ENCODE data around the gene WDR83.
A peak's percentile ranks its signal among the peaks of the same experiment; 100 is the strongest.

The WDR83 gene

DNA sequence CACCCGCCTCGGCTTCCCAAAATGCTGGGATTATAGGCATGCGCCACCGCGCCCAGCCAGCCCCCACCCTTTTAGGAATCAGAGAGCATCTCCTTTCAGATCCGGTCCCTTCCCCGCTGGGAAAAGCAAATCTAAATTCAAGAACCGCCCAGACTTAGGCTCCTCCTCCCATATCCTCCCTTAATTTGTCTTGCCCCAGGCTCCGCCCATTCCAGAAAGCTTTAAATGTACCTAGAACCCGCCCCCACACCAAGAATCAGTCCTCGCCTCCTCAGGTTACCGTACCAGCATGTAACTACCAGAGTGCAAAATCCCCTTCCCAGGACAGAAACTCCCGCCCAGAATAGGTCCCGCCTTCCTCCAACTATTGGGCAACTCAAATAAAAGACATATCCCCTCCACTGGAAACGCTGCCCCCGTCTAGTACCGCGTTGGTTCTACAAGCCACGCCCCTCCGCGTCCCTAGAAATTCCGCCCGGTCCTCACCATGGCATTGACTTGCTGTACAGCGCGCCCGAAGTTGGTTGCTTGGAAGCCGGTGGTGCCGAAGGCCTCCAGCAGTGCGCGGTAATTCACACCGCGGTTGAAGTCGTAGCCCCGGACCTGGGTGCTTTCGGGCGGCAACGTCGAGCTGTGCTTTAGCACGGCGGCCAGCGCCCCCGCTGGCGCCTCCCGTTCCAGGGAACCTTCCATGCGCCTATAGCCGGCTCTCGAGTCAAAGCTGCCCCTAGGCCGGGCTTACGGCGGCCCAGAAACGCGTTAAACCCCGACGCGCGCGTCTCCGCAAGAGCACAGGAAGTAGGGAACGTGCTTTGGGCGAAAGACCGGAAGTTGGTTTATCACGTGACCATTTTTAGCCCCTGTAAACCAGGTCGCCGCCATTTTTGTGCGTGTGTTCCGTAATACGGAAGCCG is 14.7 kb downstream of the WDR83 start, which contains the start of gene DHPS (continued):
- TF ChIP-seq KLF17 (tag by site-specific recombination; IDR thresholded peaks at IDR 0.05) (peak; percentile 57), REPIN1 (tag by site-specific recombination; IDR thresholded peaks at IDR 0.05; ENCODE audit: low read depth) (0 out of 2 replicates have a peak, but pooled peaks have one; percentile 77), MZF1 (tag by site-specific recombination; IDR thresholded peaks at IDR 0.05; ENCODE audit: borderline replicate concordance) (peak; percentile 93), ZNF426 (tag by site-specific recombination; IDR thresholded peaks at IDR 0.05) (no peak), BCL11A (tag by site-specific recombination; IDR thresholded peaks at IDR 0.05; ENCODE audit: low read depth) (no peak), ZNF341 (tag by site-specific recombination; IDR thresholded peaks at IDR 0.05; ENCODE audit: low read depth) (peak; percentile 71), ZBTB10 (tag by site-specific recombination; IDR thresholded peaks at IDR 0.05) (peak; percentile 42; the same call in 1 of the 2 replicates), ZNF26 (tag by site-specific recombination; IDR thresholded peaks at IDR 0.05) (no peak), ZNF302 (tag by site-specific recombination; IDR thresholded peaks at IDR 0.05; ENCODE audit: low read depth) (no peak), ZNF184 (tag by site-specific recombination; IDR thresholded peaks at IDR 0.05) (peak; percentile 70; the same call in 1 of the 2 replicates), ZNF274 (IDR thresholded peaks at IDR 0.05; ENCODE audit: low read length) (no peak), ZNF274 (tag by site-specific recombination; IDR thresholded peaks at IDR 0.05; ENCODE audit: borderline replicate concordance) (no peak), ZNF549 (tag by site-specific recombination; IDR thresholded peaks at IDR 0.05) (no peak), ZBTB7A (tag by site-specific recombination; IDR thresholded peaks at IDR 0.05; ENCODE audit: low read depth) (peak; percentile 48; the same call in 1 of the 2 replicates), ZNF488 (tag by site-specific recombination; IDR thresholded peaks at IDR 0.05) (no peak), TCF7L2 (IDR thresholded peaks at IDR 0.05; ENCODE audit: borderline replicate concordance, low read depth, low read length) (no peak), ZNF521 (tag by site-specific recombination; IDR thresholded peaks at IDR 0.05) (no peak), ZNF155 (tag by site-specific recombination; IDR thresholded peaks at IDR 0.05) (no peak), FEZF1 (tag by site-specific recombination; IDR thresholded peaks at IDR 0.05) (no peak), ZNF76 (tag by site-specific recombination; IDR thresholded peaks at IDR 0.05; ENCODE audit: borderline replicate concordance, low read depth) (peak; percentile 77)
- TF ChIP-seq, protein P1, sequence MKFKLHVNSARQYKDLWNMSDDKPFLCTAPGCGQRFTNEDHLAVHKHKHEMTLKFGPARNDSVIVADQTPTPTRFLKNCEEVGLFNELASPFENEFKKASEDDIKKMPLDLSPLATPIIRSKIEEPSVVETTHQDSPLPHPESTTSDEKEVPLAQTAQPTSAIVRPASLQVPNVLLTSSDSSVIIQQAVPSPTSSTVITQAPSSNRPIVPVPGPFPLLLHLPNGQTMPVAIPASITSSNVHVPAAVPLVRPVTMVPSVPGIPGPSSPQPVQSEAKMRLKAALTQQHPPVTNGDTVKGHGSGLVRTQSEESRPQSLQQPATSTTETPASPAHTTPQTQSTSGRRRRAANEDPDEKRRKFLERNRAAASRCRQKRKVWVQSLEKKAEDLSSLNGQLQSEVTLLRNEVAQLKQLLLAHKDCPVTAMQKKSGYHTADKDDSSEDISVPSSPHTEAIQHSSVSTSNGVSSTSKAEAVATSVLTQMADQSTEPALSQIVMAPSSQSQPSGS (tag by site-specific recombination; IDR thresholded peaks at IDR 0.05; ENCODE audit: low read depth) = no peak
- TF ChIP-seq, protein P2, sequence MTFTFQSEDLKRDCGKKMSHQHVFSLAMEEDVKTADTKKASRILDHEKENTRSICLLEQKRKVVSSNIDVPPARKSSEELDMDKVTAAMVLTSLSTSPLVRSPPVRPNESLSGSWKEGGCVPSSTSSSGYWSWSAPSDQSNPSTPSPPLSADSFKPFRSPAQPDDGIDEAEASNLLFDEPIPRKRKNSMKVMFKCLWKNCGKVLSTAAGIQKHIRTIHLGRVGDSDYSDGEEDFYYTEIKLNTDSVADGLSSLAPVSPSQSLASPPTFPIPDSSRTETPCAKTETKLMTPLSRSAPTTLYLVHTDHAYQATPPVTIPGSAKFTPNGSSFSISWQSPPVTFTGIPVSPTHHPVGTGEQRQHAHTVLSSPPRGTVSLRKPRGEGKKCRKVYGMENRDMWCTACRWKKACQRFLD (tag by site-specific recombination; IDR thresholded peaks at IDR 0.05) = no peak
- TF ChIP-seq, protein P3, sequence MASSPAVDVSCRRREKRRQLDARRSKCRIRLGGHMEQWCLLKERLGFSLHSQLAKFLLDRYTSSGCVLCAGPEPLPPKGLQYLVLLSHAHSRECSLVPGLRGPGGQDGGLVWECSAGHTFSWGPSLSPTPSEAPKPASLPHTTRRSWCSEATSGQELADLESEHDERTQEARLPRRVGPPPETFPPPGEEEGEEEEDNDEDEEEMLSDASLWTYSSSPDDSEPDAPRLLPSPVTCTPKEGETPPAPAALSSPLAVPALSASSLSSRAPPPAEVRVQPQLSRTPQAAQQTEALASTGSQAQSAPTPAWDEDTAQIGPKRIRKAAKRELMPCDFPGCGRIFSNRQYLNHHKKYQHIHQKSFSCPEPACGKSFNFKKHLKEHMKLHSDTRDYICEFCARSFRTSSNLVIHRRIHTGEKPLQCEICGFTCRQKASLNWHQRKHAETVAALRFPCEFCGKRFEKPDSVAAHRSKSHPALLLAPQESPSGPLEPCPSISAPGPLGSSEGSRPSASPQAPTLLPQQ (tag by site-specific recombination; IDR thresholded peaks at IDR 0.05) = peak; percentile 57
- TF ChIP-seq, protein P4, sequence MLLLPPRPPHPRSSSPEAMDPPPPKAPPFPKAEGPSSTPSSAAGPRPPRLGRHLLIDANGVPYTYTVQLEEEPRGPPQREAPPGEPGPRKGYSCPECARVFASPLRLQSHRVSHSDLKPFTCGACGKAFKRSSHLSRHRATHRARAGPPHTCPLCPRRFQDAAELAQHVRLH (tag by site-specific recombination; IDR thresholded peaks at IDR 0.05) = peak; percentile 100

All from HEK293 (cell line).